Adrenal gland (tissue), 5 donors: ENCODE measurements around the gene PIGS.

Experiments used
- CTCF ChIP-seq, 6 experiments: fragments of 450-650 bp in 4 of 6; fragments of 200-600 bp in 2 of 6; sonication (generic) in 1 of 6; IDR thresholded peaks; 1 replicate in 5 of 6; 2 replicates in 1 of 6; pipeline versions ENCODE4 v1.5.1 to v1.8.0; 2016 to 2021; ENCODE audit warnings: antibody characterized with exemption in 6 of 6, mild to moderate bottlenecking in 2 of 6, moderate library complexity in 1 of 6
- POLR2A ChIP-seq, 2 donors: fragments of 450-650 bp; IDR thresholded peaks; one replicate each; pipeline ENCODE4 v1.6.1; 2017; ENCODE audit warnings: antibody characterized with exemption in 2 of 2, mild to moderate bottlenecking in 2 of 2, moderate library complexity in 1 of 2
- donor health status: DM: no; HTN: no; CAD: no.

GRCh38 chr17:28526381-28526780 is 44.9 kb downstream of the PIGS start:
- TF ChIP-seq CTCF (IDR thresholded peaks at IDR 0.05) (no peak), POLR2A (IDR thresholded peaks at IDR 0.05) (no peak)
